Tibial nerve (tissue), 4 donors: ENCODE measurements around the gene KL.

Source experiments
- EP300 ChIP-seq, 2 donors: sonication (generic); formaldehyde crosslinking; IDR thresholded peaks; one replicate each; pipeline ENCODE4 v1.6.1; 2017; ENCODE audit warnings: antibody characterized with exemption in 2 of 2, mild to moderate bottlenecking in 1 of 2
- TF ChIP-seq, protein P1 (sequence below), 5 experiments: fragments of 200-600 bp in 3 of 5; fragments of 450-650 bp in 2 of 5; sonication (generic) in 3 of 5; IDR thresholded peaks; one replicate each; pipeline ENCODE4 v1.5.1; 2016 to 2019; ENCODE audit warnings: antibody characterized with exemption in 5 of 5, mild to moderate bottlenecking in 3 of 5, moderate library complexity in 2 of 5

DNA sequence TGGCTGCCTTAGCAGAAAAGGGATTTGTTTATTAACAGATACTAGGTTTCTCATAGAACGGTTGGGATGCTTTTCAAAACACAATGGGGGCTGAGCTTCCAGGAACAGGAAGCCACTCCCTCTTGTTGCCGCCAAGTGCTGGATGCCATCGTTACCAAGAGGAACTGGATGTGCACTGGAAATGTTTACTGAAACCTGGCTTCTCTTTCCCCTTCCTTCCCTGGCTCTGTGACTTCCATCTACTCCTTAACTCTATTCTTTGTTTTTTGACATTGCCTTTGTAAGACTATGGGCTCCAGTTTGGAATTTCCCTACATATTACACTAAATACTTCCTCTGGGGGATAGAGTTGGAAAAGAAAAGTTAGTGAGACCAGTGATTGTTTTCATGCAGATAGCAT, 11.7 kb upstream of the KL start:
- peak in 1 of 2 donors; percentile 50 for TF ChIP-seq EP300 (IDR thresholded peaks at IDR 0.05)
- TF ChIP-seq, protein P1, sequence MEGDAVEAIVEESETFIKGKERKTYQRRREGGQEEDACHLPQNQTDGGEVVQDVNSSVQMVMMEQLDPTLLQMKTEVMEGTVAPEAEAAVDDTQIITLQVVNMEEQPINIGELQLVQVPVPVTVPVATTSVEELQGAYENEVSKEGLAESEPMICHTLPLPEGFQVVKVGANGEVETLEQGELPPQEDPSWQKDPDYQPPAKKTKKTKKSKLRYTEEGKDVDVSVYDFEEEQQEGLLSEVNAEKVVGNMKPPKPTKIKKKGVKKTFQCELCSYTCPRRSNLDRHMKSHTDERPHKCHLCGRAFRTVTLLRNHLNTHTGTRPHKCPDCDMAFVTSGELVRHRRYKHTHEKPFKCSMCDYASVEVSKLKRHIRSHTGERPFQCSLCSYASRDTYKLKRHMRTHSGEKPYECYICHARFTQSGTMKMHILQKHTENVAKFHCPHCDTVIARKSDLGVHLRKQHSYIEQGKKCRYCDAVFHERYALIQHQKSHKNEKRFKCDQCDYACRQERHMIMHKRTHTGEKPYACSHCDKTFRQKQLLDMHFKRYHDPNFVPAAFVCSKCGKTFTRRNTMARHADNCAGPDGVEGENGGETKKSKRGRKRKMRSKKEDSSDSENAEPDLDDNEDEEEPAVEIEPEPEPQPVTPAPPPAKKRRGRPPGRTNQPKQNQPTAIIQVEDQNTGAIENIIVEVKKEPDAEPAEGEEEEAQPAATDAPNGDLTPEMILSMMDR (IDR thresholded peaks at IDR 0.05): no peak
